Measurements from ENCODE around the gene IL4R.

IL4R gene

GRCh38 chr16:27413956-27414355 is 100.2 kb downstream of the IL4R start:
- Histone ChIP-seq H3K79me2 (ENCODE audit: insufficient read depth, low read depth) (peaks cover 30% of the 10 kb centered on the region; the same call in 1 of the 2 replicates), H3K27me3 (ENCODE audit: insufficient read depth, low read depth) (no peaks in the 10 kb centered on the region), H3K4me1 (ENCODE audit: low read depth, poor library complexity, severe bottlenecking) (peaks cover 4% of the 10 kb centered on the region), H2AFZ (ENCODE audit: low read depth) (no peak overlapping the region), H3K36me3 (ENCODE audit: insufficient read depth) (no peaks in the 10 kb centered on the region; the same call in 1 of the 2 replicates), H3K9ac (no peak overlapping the region), H3K27ac (no peak overlapping the region), H3K4me2 (no peak overlapping the region), H4K20me1 (ENCODE audit: insufficient read depth) (no peaks in the 10 kb centered on the region), H3K4me3 (IDR thresholded peaks at IDR 0.05; ENCODE audit: insufficient read depth, low read depth, low read length) (no peak overlapping the region)
- no peak for TF ChIP-seq CTCF (conservative IDR thresholded peaks at IDR 0.05; ENCODE audit: low read depth, low read length)

Measured in KMS-11 (cell line).